Nephron progenitor cell (in vitro differentiated cells): ENCODE results near the gene PTGER2.
A peak's percentile ranks its signal among the peaks of the same experiment; 100 is the strongest.

Experiments
- DNase-seq: peaks from one replicate; pipeline ENCODE4 v3.0.0; 2021
- H3K27ac Mint-ChIP-seq: 2 replicates; pipeline ENCODE4 v1.8.0; 2021; ENCODE audit warnings: mild to moderate bottlenecking, moderate library complexity, mixed read lengths
- H3K27me3 Mint-ChIP-seq: 2 replicates; pipeline ENCODE4 v1.8.0; 2021; ENCODE audit warnings: mild to moderate bottlenecking, low read depth, mixed read lengths; ENCODE audit not compliant: poor library complexity
- H3K36me3 Mint-ChIP-seq: 2 replicates; pipeline ENCODE4 v1.8.0; 2021; ENCODE audit warnings: low read depth, mixed read lengths
- H3K4me1 Mint-ChIP-seq: 2 replicates; pipeline ENCODE4 v1.8.0; 2021; ENCODE audit warnings: mixed read lengths
- H3K4me3 Mint-ChIP-seq: 2 replicates; pipeline ENCODE4 v1.8.0; 2021; ENCODE audit warnings: mild to moderate bottlenecking, moderate library complexity, mixed read lengths
- H3K9me3 Mint-ChIP-seq: 2 replicates; pipeline ENCODE4 v1.8.0; 2021; ENCODE audit warnings: mild to moderate bottlenecking, moderate library complexity, mixed read lengths
- CTCF ChIP-seq: fragments of 200-600 bp; sonication (generic); IDR thresholded peaks from 2 replicates; pipeline ENCODE4 v1.5.0; 2021; ENCODE audit warnings: antibody characterized with exemption

The PTGER2 gene

GRCh38 chr14:52313903-52314594, at the start of gene PTGER2:
Gene PTGER2, plus strand, starts transcription at chr14:52314312. Its CDS starts 237 bp downstream, at chr14:52314549.
- TF ChIP-seq CTCF: no peak
- Mint-ChIP-seq H3K4me3 (peak within 1 kb of the TSS; percentile 94), H3K27me3 (peaks cover 85% of the 10 kb centered on the region), H3K4me1 (peaks cover 38% of the 10 kb centered on the region), H3K9me3 (no peaks in the 10 kb centered on the region), H3K36me3 (no peaks in the 10 kb centered on the region), H3K27ac (no peak within 1 kb of the TSS)
- DNase-seq: peak; percentile 83

- Mint-ChIP-seq H3K27me3 (peaks cover 64% of the 10 kb centered on the region), H3K4me1 (peaks cover 18% of the 10 kb centered on the region), H3K4me3 (no peak overlapping the region), H3K9me3 (peaks cover 5% of the 10 kb centered on the region), H3K36me3 (no peaks in the 10 kb centered on the region), H3K27ac (no peak overlapping the region)
- DNase-seq: no peak
- TF ChIP-seq CTCF: no peak
These were observed 48.9 kb upstream of the PTGER2 start for GRCh38 chr14:52265253-52265652.

GRCh38 chr14:52266179-52266578, 47.9 kb upstream of the PTGER2 start:
- Mint-ChIP-seq H3K4me3 (no peak overlapping the region), H3K27me3 (peaks cover 74% of the 10 kb centered on the region), H3K27ac (no peak overlapping the region)

GRCh38 chr14:52266782-52267181, 47.3 kb upstream of the PTGER2 start:
- H3K4me1 Mint-ChIP-seq: peaks cover 18% of the 10 kb centered on the region
- peak overlapping the region; percentile 81 for H3K4me3 Mint-ChIP-seq
- TF ChIP-seq CTCF: no peak
- no peaks in the 10 kb centered on the region for H3K9me3 Mint-ChIP-seq
- no peak overlapping the region for H3K27ac Mint-ChIP-seq
- H3K27me3 Mint-ChIP-seq: peaks cover 80% of the 10 kb centered on the region
- DNase-seq: no peak
- H3K36me3 Mint-ChIP-seq: no peaks in the 10 kb centered on the region

More at GRCh38 chr14:52266179-52266578, 47.9 kb upstream of the PTGER2 start:
- no peak for TF ChIP-seq CTCF
- DNase-seq: no peak
- peaks cover 18% of the 10 kb centered on the region for H3K4me1 Mint-ChIP-seq
- H3K9me3 Mint-ChIP-seq: no peaks in the 10 kb centered on the region
- H3K36me3 Mint-ChIP-seq: no peaks in the 10 kb centered on the region

- peaks cover 18% of the 10 kb centered on the region for H3K4me1 Mint-ChIP-seq
- H3K27ac Mint-ChIP-seq: no peak within 1 kb of the TSS
- peaks cover 85% of the 10 kb centered on the region for H3K27me3 Mint-ChIP-seq
- no peak for TF ChIP-seq CTCF
- peak; percentile 49 for DNase-seq
- H3K36me3 Mint-ChIP-seq: no peaks in the 10 kb centered on the region
- H3K4me3 Mint-ChIP-seq: peak within 1 kb of the TSS; percentile 81
- no peaks in the 10 kb centered on the region for H3K9me3 Mint-ChIP-seq
These were observed 46.4 kb upstream of the PTGER2 start, which contains the start of gene PTGDR for GRCh38 chr14:52267501-52268278. Gene PTGDR, plus strand, starts transcription at chr14:52267698. Its CDS starts 117 bp downstream, at chr14:52267815.
